ENCODE results near the gene ICAM1. TPM values are rescaled to one million over a fixed set of nuclear protein-coding genes. Genes with fewer than 3 reads are reported as not detected.

The ICAM1 gene
- total and polyA plus RNA-seq, 2 of the 13 experiments (the other 11 are each of a cell fraction or from before 2014, with no cell fraction given): 37.9 to 98.4 TPM

GRCh38 chr19:10333758-10334587, 63.1 kb downstream of the ICAM1 start (continued):
- TF ChIP-seq PAXIP1 (CRISPR knock-in tag; conservative IDR thresholded peaks at IDR 0.05): 0 out of 2 replicates have a peak, but pooled peaks have one; percentile 16
- TF ChIP-seq POGK (CRISPR knock-in tag; conservative IDR thresholded peaks at IDR 0.05): no peak
- peak; percentile 89 for TF ChIP-seq ZNF777 (CRISPR knock-in tag; IDR thresholded peaks at IDR 0.05)
- TF ChIP-seq ATF7-NPFF (CRISPR knock-in tag; IDR thresholded peaks at IDR 0.05; ENCODE audit: low read depth): no peak
- peak; percentile 14 for TF ChIP-seq SRSF1 (optimal IDR thresholded peaks at IDR 0.05; ENCODE audit: low read depth, low read length)
- 0 out of 2 replicates have a peak, but pooled peaks have one; percentile 11 for TF ChIP-seq RFXAP (CRISPR knock-in tag; IDR thresholded peaks at IDR 0.05; ENCODE audit: borderline replicate concordance)
- TF ChIP-seq FIP1L1 (IDR thresholded peaks at IDR 0.05; ENCODE audit: borderline replicate concordance, insufficient read depth, low read depth, low read length): no peak
- no peak for TF ChIP-seq ZBTB21 (CRISPR knock-in tag; IDR thresholded peaks at IDR 0.05)
- no peak for TF ChIP-seq ZHX1 (CRISPR knock-in tag; IDR thresholded peaks at IDR 0.05; ENCODE audit: low read depth)
- 0 out of 2 replicates have a peak, but pooled peaks have one; percentile 23 for TF ChIP-seq ZNF724P (CRISPR knock-in tag; IDR thresholded peaks at IDR 0.05; ENCODE audit: borderline replicate concordance)
- TF ChIP-seq ZBTB3 (CRISPR knock-in tag; IDR thresholded peaks at IDR 0.05; ENCODE audit: borderline replicate concordance, low read depth): no peak
- no peak for TF ChIP-seq TEAD2 (CRISPR knock-in tag; IDR thresholded peaks at IDR 0.05)
- TF ChIP-seq ZFP62 (CRISPR knock-in tag; IDR thresholded peaks at IDR 0.05): no peak
- no peak for TF ChIP-seq TFE3 (CRISPR knock-in tag; IDR thresholded peaks at IDR 0.05)
- no peak for TF ChIP-seq MLXIP (CRISPR knock-in tag; IDR thresholded peaks at IDR 0.05; ENCODE audit: borderline replicate concordance)

Data from HepG2 (cell line).